AG04450 (cell line): Measurements from ENCODE around the gene DPP6. TPM values are rescaled to one million over a fixed set of nuclear protein-coding genes. Genes with fewer than 3 reads are reported as not detected.

Source experiments
- CTCF ChIA-PET: fragments of 300-600, 350-600 bp; formaldehyde crosslinking; extraction: SDS; loops from one replicate; lab custom pipeline; 2022; ENCODE audit warnings: antibody characterized with exemption, inconsistent platforms; lab: Charles Lee
- POLR2A ChIA-PET: fragments of 350-600 bp; formaldehyde crosslinking; extraction: SDS; loops from one replicate; lab custom pipeline; 2021; ENCODE audit warnings: antibody characterized with exemption, inconsistent platforms; lab: Yijun Ruan, JAX
- DNase-seq: peaks from one replicate; pipeline ENCODE4 v3.0.0-alpha.2; 2011; ENCODE audit warnings: low read depth, low spot score
- H3K27ac ChIP-seq: one replicate; pipeline ENCODE4 v1.5.1; 2012; ENCODE audit warnings: low read depth, low read length, control low read depth
- H3K27me3 ChIP-seq: one replicate; pipeline ENCODE4 v1.6.0; 2012; ENCODE audit warnings: low read length; ENCODE audit not compliant: control insufficient read depth, insufficient read depth
- H3K4me3 ChIP-seq: 2 replicates; pipeline ENCODE4 v1.5.1; 2011; ENCODE audit warnings: mild to moderate bottlenecking, low read depth, low read length, control low read depth
- H3K9me3 ChIP-seq: 2 replicates; pipeline ENCODE4 v1.5.1; 2012; ENCODE audit warnings: low read length; ENCODE audit not compliant: control insufficient read depth, insufficient read depth
- CTCF ChIP-seq: IDR thresholded peaks from 2 replicates; pipeline ENCODE4 v1.5.1; 2011; ENCODE audit warnings: low read depth, low read length, control low read depth, inconsistent platforms
- polyA plus RNA-seq: library from polyadenylated mRNA; depleted of rRNA; stranded (reverse); fragments of >200 nt; gene quantifications from 2 replicates; pipeline ENCODE4 v1.2.3, GENCODE V29; 2011

The DPP6 gene
- polyA plus RNA-seq, 1 experiment: not detected

GRCh38 chr7:154385214-154385613 lies 333.0 kb downstream of the DPP6 start:
- Histone ChIP-seq H3K27me3 (no peaks in the 10 kb centered on the region), H3K4me3 (no peak overlapping the region), H3K27ac (no peak overlapping the region), H3K9me3 (peaks cover 57% of the 10 kb centered on the region)
- POLR2A ChIA-PET: no interaction called here
- CTCF ChIA-PET: no interaction called here
- TF ChIP-seq CTCF: no peak
- DNase-seq: no peak

GRCh38 chr7:154387252-154387651 lies 335.1 kb downstream of the DPP6 start:
- TF ChIP-seq CTCF: no peak
- ChIA-PET POLR2A (no interaction called here), CTCF (no interaction called here)
- H3K27me3 ChIP-seq: no peaks in the 10 kb centered on the region
- peaks cover 58% of the 10 kb centered on the region for H3K9me3 ChIP-seq
- no peak for DNase-seq
- no peak overlapping the region for H3K4me3 ChIP-seq
- no peak overlapping the region for H3K27ac ChIP-seq

- no peak overlapping the region for H3K27ac ChIP-seq
- CTCF ChIA-PET: no interaction called here
Measured at GRCh38 chr7:154388412-154388811, 336.2 kb downstream of the DPP6 start.

GRCh38 chr7:154388999-154389398 lies 336.8 kb downstream of the DPP6 start:
- H3K27ac ChIP-seq: no peak overlapping the region
- CTCF ChIA-PET: no interaction called here
- POLR2A ChIA-PET: no interaction called here
- DNase-seq: no peak
- no peaks in the 10 kb centered on the region for H3K27me3 ChIP-seq
- no peak overlapping the region for H3K4me3 ChIP-seq
- H3K9me3 ChIP-seq: peaks cover 50% of the 10 kb centered on the region
- TF ChIP-seq CTCF: no peak

More at GRCh38 chr7:154388412-154388811, 336.2 kb downstream of the DPP6 start:
- no peaks in the 10 kb centered on the region for H3K27me3 ChIP-seq
- TF ChIP-seq CTCF: no peak
- no peak overlapping the region for H3K4me3 ChIP-seq
- no peak for DNase-seq
- POLR2A ChIA-PET: no interaction called here
- H3K9me3 ChIP-seq: peaks cover 56% of the 10 kb centered on the region

- H3K9me3 ChIP-seq: peaks cover 38% of the 10 kb centered on the region
- POLR2A ChIA-PET: no interaction called here
- no peak for DNase-seq
- no peak overlapping the region for H3K4me3 ChIP-seq
- CTCF ChIA-PET: no interaction called here
- TF ChIP-seq CTCF: no peak
- H3K27ac ChIP-seq: no peak overlapping the region
- H3K27me3 ChIP-seq: no peaks in the 10 kb centered on the region
Measured at GRCh38 chr7:154390961-154391360, 338.8 kb downstream of the DPP6 start.
